Fibroblast of the conjunctiva (primary cell): Measurements from ENCODE around the gene ZNF319.
"Not testable (repeated sequence)": the region's sequence is repeated elsewhere in the genome, so short reads cannot be mapped to it uniquely, and the experiment has no call there.

Experiments used
- DNase-seq: peaks from one replicate; pipeline ENCODE4 v3.0.0-alpha.2; 2010; ENCODE audit warnings: low read depth

ZNF319 gene

GRCh38 chr16:57997528-57998265, 2.8 kb downstream of the ZNF319 start:
- DNase-seq: no peak

DNA sequence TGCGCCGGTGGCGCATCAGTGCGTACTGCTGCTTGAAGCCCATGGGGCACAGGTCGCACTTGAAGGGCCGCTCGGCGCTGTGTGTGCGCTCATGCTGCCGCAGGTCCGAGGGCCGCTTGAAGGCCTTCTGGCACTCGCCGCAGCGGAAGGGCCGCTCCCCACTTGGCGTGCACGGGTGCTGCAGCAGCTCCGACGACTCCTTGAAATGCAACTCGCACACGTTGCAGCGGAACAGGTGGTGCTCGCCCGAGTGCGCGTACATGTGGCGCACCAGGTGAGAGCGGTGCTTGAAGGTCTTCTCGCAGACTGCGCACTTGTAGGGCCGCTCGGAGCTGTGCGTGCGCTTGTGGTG, 3.3 kb downstream of the ZNF319 start:
- DNase-seq: no peak

DNA sequence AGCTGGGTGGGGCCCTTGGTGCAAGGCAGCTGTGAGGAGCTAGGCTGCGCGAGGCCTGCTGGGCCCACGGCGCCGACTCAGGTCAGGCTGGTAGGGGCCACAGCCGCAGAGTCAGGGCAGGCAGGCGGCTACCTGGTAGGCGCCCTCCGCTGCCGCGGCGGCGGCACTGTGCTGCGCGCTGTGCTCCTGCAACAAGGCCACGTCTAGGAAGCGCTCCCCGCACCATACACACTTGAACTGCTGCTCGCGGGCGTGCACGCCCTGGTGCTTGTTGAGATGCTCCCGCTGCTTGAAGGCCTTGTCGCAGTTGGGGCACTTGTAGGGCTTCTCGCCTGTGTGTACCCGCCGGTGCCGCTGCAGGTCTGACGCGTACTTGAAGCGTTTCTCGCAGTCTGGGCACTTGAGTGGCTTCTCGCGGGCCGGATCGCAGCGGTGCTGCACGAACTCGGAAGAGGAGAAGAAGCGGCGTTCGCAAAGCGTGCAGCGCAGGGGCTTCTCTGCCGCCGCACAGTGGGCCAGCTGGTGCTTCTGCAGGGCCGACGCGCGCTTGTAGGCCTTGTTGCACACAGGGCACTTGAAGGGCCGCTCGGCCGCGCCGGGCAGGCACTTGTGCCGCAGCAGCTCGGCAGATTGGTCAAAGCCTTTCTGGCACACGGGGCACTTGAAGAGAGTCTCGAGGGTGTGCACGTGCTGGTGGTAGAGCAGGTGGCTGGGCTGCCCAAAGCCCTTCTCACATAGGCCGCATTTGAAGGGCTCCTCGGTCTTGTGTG, 3.9 kb downstream of the ZNF319 start:
- no peak for DNase-seq

DNA sequence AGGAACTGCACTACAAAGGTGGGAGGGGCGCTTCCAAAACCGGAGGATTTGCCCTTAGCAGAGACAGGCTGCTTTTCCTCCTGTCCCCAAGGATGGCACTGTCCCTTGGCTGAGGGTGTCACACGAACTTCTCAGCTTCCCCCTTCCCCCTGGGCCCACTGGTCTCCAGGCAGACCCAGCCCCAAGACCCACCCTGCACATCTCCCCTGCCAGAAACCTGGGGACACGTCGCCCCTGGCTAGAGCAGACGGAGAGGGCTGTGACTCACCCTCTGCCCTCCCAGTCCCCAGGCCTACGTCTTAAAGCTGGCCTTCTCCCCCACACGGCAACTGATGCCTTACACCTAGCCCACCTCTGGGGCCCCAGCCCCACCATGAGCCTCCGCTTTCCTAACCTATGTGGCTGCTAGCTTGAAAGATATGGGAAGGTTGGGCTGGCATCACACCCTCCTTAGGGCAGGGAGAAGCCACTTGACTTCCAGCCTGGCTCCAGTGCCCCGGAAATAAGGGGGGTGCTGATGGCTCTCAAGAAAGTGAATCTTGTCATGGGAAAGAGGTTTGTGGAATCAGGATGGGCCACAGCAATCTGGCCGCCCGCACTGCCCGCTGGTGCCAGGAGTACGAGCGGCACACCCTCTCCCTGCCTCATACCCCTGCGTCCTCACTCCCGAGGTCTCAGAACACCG, 4.6 kb downstream of the ZNF319 start:
- no peak for DNase-seq

DNA sequence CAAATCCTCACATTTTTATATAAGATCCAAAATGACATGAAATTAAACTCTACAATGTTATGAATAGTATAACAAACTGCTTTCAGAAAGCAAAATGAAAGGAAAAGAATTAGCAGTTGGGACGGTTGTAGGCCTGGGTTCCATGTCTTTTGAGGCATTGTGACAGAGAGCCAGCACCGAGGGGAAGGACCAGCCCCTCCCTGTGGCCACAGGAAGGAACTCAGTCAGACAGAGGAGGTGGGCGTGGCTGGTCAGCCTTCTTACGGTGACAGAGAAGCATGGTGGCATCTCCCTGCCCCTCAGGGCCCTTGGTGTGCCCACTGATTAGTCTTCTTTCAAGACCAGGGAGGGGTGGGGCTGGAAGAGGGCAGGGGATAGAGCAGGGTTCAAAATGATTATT, 5.7 kb downstream of the ZNF319 start:
- DNase-seq: no peak

- DNase-seq: no peak
Observed at GRCh38 chr16:57994361-57994760, 6.1 kb downstream of the ZNF319 start.

- DNase-seq: no peak
Observed at GRCh38 chr16:57993897-57994296, 6.6 kb downstream of the ZNF319 start.

DNA sequence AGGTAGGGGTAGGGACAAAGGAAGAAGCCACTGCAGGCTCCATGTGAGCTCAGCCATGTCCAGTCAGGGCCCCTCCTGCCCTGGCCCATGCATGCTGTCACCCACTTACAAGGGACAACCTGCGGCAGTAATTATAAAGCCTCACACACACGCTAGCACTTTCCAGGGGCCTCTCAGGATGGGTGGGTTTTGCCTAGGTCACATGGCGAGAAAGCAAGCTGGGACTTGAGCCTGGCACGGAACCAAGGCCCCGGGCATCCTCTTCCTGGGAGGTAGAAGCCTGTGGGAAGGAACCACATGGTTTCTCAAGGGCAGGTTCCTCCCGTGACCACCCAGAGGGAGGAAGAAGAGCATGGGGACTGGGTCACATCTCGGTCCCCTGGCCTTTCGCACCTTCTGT, 7.0 kb downstream of the ZNF319 start:
- no peak for DNase-seq

- no peak for DNase-seq
Observed at GRCh38 chr16:57992084-57992483, 8.4 kb downstream of the ZNF319 start.

- DNase-seq: no peak
Observed at GRCh38 chr16:57991551-57992059, 8.9 kb downstream of the ZNF319 start.

DNA sequence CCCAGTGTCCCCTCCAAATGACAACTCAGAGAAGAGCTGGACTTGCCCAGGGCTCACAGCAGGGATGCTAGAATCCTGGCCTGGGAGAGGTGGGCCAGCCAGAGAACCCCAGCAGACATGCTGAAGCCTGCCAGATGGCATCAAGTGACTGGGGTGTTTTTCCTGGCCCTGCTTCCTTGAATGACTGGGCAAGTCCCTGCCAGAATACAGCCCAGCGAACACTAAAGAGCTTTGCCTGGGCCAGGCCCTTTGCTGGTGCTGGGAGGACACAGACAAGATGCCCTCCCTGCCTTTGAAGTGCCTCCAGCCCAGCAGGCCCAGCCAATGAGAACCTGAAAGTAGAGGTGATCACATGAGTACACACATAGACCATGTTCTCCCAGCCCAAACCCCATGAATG, 11.5 kb downstream of the ZNF319 start:
- DNase-seq: no peak

DNA sequence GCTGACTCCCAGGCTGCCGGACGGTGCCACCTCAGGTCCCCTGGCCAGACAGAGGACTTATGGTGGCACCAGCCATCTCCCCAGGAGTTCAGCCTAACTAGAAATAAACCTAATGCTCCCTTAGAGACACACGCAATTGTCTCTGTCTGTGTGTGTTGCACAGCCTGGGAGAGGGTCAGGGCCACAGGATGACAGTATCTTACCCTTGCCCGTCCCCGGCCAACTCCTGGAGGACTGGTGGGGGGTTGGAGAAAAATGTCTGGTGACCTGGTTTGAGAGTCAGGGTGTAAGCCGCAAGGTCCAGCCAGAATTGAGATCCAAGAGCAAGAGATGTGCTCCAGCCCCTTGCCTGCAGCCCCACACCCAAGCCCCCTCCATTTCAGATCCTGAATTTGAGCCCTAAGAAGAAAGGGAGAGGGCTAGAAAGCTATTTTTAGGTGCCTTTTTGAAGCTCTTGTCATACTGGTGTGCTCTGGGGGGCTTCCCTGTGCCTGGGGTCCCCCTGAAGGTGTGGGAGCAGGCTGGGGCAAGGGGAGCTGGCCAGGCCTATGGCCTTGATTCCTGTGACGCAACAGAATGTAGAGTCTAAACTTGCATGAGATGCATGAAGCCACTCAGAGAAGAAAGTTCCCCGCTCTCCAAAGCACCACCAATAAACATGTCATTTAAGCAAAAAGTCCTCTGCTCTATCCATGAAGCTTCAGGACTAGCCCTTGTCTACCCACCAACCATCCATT, 12.9 kb downstream of the ZNF319 start:
- no peak for DNase-seq

DNA sequence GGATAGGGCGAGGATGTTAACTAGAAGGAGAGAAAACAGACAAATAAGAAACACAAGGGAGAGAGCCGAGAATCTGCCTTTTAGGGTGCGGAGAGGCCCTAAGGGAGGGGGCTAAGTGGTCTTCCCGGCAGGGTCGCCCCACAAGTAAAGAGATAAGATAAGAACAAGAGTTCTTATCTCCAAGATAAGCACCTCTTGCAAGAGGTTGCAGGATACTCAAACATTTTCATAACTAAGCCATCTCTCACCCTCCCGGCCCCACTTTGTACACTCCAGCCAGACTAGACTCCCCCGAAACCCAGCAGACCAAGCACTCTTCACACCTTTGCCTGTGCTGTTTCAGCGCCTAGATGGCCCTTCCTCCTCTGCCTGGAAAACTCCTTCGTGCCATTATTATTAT, 14.3 kb downstream of the ZNF319 start:
- DNase-seq: no peak

DNA sequence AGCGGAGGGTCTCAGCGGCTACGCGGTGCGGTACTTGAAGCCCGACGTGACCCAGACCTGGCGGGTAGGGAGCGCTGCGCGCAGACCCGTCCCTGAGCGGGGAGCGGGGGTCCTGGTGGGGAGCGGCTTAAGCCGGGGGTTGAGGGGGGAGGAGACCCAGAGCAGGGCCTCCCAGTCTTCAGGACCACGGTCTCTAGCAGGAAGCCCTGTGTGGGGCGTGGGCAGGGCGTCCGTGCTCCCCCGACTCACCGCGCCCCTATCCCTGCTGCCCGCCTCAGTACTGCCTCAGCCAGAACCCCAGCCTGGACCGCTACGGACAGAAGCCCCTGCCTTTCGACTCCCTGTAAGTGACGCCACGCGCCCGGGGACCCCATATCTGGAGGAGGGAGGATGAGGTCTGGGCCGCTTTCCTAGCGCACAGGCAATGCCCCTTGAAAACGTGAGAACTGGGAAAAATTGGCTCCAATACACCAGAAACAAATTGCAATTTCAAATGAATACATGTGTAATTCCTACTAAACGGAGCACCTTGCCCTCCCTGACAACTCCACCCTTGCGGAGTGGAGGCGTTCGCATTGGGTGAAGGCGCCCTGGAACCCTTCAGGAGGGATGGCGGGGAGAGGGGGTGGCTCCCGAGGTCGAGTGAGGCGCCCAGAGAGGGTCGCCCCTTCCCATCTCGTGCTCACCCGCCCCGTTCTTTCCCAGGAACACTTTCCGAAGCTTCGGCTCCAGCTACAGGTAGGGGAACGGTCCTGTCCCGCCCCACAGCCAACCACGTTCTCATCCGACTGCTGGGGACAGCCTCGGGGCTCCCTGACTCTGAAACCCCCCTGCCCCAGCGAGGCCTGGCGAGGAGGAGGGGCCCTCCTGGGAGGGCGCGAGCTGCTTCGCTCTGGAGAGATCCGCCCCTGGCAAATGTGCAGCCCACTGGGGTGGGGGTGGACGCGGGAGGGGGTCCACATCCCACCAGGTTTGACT, 15.0 kb downstream of the ZNF319 start:
- no peak for DNase-seq

GRCh38 chr16:57984443-57985203, 15.8 kb downstream of the ZNF319 start:
- DNase-seq: peak; percentile 59

DNA sequence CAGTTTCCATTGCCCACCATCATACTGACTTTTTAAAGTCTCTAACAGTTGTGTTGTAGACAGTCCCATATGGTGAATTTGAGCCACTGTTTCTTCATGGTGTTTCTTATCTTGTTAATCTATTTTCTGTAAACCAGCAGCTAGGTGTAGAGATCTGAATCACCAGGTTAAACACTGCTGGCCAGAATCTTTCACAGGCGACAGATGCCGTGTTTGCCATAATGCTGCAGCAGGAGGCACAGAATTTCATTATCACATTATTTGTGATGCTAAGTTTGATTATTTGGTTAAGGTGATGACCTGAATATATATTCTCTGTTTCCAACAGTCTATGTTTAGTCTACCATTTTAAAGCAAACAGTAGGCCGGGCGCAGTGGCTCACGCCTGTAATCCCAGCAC, 18.1 kb downstream of the ZNF319 start:
- DNase-seq: no peak

- no peak for DNase-seq
Observed at GRCh38 chr16:57981636-57982035, 18.8 kb downstream of the ZNF319 start.

- DNase-seq: no peak
Observed at GRCh38 chr16:57979006-57979585, 21.4 kb downstream of the ZNF319 start.

GRCh38 chr16:57978070-57978465, 22.4 kb downstream of the ZNF319 start:
- DNase-seq: not testable (repeated sequence)
